Measurements from ENCODE around the gene NEK4.

The NEK4 gene

GRCh38 chr3:52792961-52793695 is 22.4 kb upstream of the NEK4 start:
- no peak for DNase-seq

GRCh38 chr3:52792413-52792812 is 21.7 kb upstream of the NEK4 start:
- DNase-seq = no peak

- DNase-seq = no peak
These were observed 21.2 kb upstream of the NEK4 start for GRCh38 chr3:52791928-52792327.

GRCh38 chr3:52791366-52791765 is 20.6 kb upstream of the NEK4 start:
- DNase-seq = no peak

- DNase-seq = no peak
These were observed 20.0 kb upstream of the NEK4 start for GRCh38 chr3:52790741-52791140.

GRCh38 chr3:52790337-52790736 is 19.6 kb upstream of the NEK4 start:
- DNase-seq = no peak

- DNase-seq = no peak
These were observed 19.0 kb upstream of the NEK4 start for GRCh38 chr3:52789746-52790040.

GRCh38 chr3:52788890-52789745 is 18.4 kb upstream of the NEK4 start:
- DNase-seq = no peak

- DNase-seq = no peak
These were observed 17.2 kb upstream of the NEK4 start for GRCh38 chr3:52787672-52788625.

- DNase-seq = no peak
These were observed 16.5 kb upstream of the NEK4 start for GRCh38 chr3:52787246-52787645.

GRCh38 chr3:52786330-52787215 is 15.8 kb upstream of the NEK4 start:
- no peak for DNase-seq

- no peak for DNase-seq
These were observed 14.3 kb upstream of the NEK4 start for GRCh38 chr3:52784931-52785590.

- no peak for DNase-seq
These were observed 13.4 kb upstream of the NEK4 start for GRCh38 chr3:52784021-52784621.

- DNase-seq = no peak
These were observed 12.4 kb upstream of the NEK4 start for GRCh38 chr3:52783211-52783555.

GRCh38 chr3:52782412-52783210 is 11.9 kb upstream of the NEK4 start:
- DNase-seq = no peak

GRCh38 chr3:52781741-52782140 is 11.0 kb upstream of the NEK4 start:
- no peak for DNase-seq

- DNase-seq = no peak
These were observed 9.3 kb upstream of the NEK4 start for GRCh38 chr3:52779837-52780585.

GRCh38 chr3:52779011-52779836 is 8.5 kb upstream of the NEK4 start:
- DNase-seq = peak; percentile 61
